Upper lobe of left lung (tissue), 6 donors: Measurements from ENCODE around the gene CBR4. TPM values are rescaled to one million over a fixed set of nuclear protein-coding genes. Genes with fewer than 3 reads are reported as not detected.

Experiments used
- ATAC-seq, 2 donors: fragments of 200-7000 bp; cut with Tn5 transposase; one replicate each; pipeline ENCODE4 v1.9.1; 2022; ENCODE audit warnings: mild to moderate bottlenecking in 2 of 2, moderate library complexity in 2 of 2; ENCODE audit not compliant: low FRiP score in 2 of 2
- DNase-seq, 2 donors: peaks; one replicate each; pipeline ENCODE4 v3.0.0-alpha.2; 2019 to 2020
- H3K27ac ChIP-seq, 4 donors: fragments of 200-600 bp; sonication (generic); one replicate each; pipeline ENCODE4 v1.5.1; 2016 to 2019
- H3K27me3 ChIP-seq, 4 donors: fragments of 200-600 bp; sonication (generic); one replicate each; pipeline ENCODE4 v1.5.1; 2017 to 2019
- H3K36me3 ChIP-seq, 4 donors: fragments of 200-600 bp; sonication (generic); one replicate each; pipeline ENCODE4 v1.5.1; 2016 to 2019
- H3K4me1 ChIP-seq, 4 donors: fragments of 200-600 bp; sonication (generic); one replicate each; pipeline ENCODE4 v1.5.1; 2018 to 2019
- H3K4me3 ChIP-seq, 4 donors: fragments of 200-600 bp; sonication (generic); one replicate each; pipeline ENCODE4 v1.5.1; 2017 to 2019; ENCODE audit warnings: mild to moderate bottlenecking in 2 of 4, moderate library complexity in 1 of 4
- H3K9me3 ChIP-seq, 4 donors: fragments of 200-600 bp; sonication (generic); one replicate each; pipeline ENCODE4 v1.5.1; 2018 to 2019
- EP300 ChIP-seq, 4 donors: sonication (generic); formaldehyde crosslinking; IDR thresholded peaks; one replicate each; pipeline ENCODE4 v1.5.1; 2017; ENCODE audit warnings: antibody characterized with exemption in 4 of 4, control low read depth in 2 of 4
- POLR2A ChIP-seq, 4 donors: fragments of 450-650 bp; IDR thresholded peaks; one replicate each; pipeline ENCODE4 v1.5.1; 2016 to 2017; ENCODE audit warnings: antibody characterized with exemption in 4 of 4, mild to moderate bottlenecking in 2 of 4
- POLR2AphosphoS5 ChIP-seq, 2 donors: sonication (generic); formaldehyde crosslinking; IDR thresholded peaks; one replicate each; pipeline ENCODE4 v1.5.1; 2017; ENCODE audit warnings: antibody characterized with exemption in 2 of 2
- WGBS, 2 donors: methylation state at CpG; one replicate each; pipeline ENCODE4 v1.1.5; 2017 to 2018; 5-methylcytosine and 5-hydroxymethylcytosine counted together
- total RNA-seq, 6 donors: library from RNA; depleted of rRNA in 4 of 6; stranded (reverse); fragments of >200 nt in 4 of 6; gene quantifications; one replicate each; pipeline versions ENCODE4 v1.1.0 to v1.2.1, GENCODE V29; 2016 to 2021
- TF ChIP-seq, protein P1 (sequence below), 6 experiments: fragments of 450-650 bp in 4 of 6; fragments of 200-600 bp in 2 of 6; sonication (generic) in 2 of 6; IDR thresholded peaks; one replicate each; pipeline ENCODE4 v1.5.1; 2016 to 2019; ENCODE audit warnings: antibody characterized with exemption in 6 of 6
- donor health status: DM: no; HTN: no; CAD: no; lungs with moderate emphysema.
- donor health status: DM: no; HTN: yes; CAD: no; lungs with severe emphysema.

CBR4 gene
- total RNA-seq, 6 donors from 2014 or later: 10.0 to 32.0 (median 15.9) TPM

DNA sequence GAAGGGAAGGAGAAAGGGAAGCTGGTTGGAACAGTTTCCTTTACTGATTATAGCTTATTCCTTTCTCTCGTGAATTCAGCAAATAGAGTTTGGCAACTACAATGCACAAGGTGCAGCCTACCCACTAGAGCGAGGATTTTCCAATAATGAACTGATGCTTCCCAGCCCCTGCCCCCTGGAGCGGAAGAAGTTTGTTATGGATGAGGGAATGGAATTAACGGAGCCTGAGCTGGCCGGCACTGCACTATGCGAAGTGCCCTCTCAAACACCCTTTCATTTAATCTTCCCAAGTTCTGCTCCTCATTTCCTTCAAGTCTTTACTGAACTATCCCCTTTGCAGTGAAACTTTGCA lies 42.5 kb upstream of the CBR4 start:
- no peaks in the 10 kb centered on the region for H3K36me3 ChIP-seq
- WGBS, 2 donors: 89% methylated on average over 6 of the region's 6 CpGs
- H3K4me3 ChIP-seq: no peak overlapping the region
- TF ChIP-seq POLR2AphosphoS5 (IDR thresholded peaks at IDR 0.05) (no peak), EP300 (IDR thresholded peaks at IDR 0.05) (no peak), POLR2A (IDR thresholded peaks at IDR 0.05) (no peak)
- TF ChIP-seq, protein P1, sequence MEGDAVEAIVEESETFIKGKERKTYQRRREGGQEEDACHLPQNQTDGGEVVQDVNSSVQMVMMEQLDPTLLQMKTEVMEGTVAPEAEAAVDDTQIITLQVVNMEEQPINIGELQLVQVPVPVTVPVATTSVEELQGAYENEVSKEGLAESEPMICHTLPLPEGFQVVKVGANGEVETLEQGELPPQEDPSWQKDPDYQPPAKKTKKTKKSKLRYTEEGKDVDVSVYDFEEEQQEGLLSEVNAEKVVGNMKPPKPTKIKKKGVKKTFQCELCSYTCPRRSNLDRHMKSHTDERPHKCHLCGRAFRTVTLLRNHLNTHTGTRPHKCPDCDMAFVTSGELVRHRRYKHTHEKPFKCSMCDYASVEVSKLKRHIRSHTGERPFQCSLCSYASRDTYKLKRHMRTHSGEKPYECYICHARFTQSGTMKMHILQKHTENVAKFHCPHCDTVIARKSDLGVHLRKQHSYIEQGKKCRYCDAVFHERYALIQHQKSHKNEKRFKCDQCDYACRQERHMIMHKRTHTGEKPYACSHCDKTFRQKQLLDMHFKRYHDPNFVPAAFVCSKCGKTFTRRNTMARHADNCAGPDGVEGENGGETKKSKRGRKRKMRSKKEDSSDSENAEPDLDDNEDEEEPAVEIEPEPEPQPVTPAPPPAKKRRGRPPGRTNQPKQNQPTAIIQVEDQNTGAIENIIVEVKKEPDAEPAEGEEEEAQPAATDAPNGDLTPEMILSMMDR (IDR thresholded peaks at IDR 0.05): no peak
- no peaks in the 10 kb centered on the region for H3K27me3 ChIP-seq
- no peak for ATAC-seq
- peak overlapping the region in 1 of 4 donors; percentile 22 for H3K27ac ChIP-seq
- H3K4me1 ChIP-seq: peaks cover 0 to 16% (median 8%) of the 10 kb centered on the region in 4 donors
- H3K9me3 ChIP-seq: no peaks in the 10 kb centered on the region
- DNase-seq: no peak

DNA sequence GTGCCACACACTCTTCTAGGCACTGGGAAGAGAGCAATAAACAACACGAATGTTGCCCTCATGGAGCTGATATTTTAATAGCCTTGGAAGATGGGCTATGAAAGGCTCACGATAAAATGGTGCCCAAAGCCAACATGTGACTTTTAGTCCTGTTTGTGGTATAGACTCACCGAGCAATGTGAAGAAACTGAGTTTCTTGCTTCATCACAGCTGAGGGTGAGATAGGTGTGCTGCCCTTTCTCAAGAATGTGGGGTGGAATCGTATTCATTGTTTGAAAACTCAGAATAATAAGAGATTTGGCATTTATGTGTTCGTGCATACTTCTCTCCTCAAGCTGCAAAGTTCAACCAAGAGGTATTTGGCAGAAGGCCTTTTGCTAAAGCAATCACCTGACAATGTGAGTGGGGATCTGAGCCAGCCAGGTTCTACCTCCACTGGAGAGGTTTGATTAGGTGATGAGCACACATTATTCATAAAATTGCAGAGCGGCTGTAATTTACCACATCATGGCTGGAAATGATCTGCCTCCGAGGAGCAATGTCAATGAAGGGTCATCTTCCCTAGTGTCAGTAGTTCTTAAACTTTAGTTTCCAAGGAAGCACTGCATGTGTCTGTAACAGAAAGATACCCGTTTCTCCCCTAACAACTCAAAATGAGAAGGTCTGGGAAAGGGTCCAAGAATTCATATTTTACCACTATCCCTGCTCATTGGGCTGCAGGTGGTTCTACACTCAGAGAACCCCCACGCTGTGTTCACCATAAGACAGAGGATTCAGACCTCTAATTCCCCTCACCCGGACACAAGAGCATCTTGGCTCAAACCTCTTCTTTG lies 41.9 kb upstream of the CBR4 start:
- Histone ChIP-seq H3K27ac (peak overlapping the region in 2 of 4 donors; percentile 22 to 64), H3K27me3 (no peaks in the 10 kb centered on the region), H3K4me1 (peaks cover 0 to 16% (median 8%) of the 10 kb centered on the region in 4 donors), H3K36me3 (no peaks in the 10 kb centered on the region), H3K4me3 (no peak overlapping the region), H3K9me3 (no peaks in the 10 kb centered on the region)
- no peak for DNase-seq
- 79 to 83% methylated on average over 10 of the region's 10 CpGs for WGBS, 2 donors
- no peak for ATAC-seq
- TF ChIP-seq, protein P1 (IDR thresholded peaks at IDR 0.05): no peak
- no peak for TF ChIP-seq POLR2AphosphoS5 (IDR thresholded peaks at IDR 0.05)
- no peak for TF ChIP-seq POLR2A (IDR thresholded peaks at IDR 0.05)
- TF ChIP-seq EP300 (IDR thresholded peaks at IDR 0.05): no peak

DNA sequence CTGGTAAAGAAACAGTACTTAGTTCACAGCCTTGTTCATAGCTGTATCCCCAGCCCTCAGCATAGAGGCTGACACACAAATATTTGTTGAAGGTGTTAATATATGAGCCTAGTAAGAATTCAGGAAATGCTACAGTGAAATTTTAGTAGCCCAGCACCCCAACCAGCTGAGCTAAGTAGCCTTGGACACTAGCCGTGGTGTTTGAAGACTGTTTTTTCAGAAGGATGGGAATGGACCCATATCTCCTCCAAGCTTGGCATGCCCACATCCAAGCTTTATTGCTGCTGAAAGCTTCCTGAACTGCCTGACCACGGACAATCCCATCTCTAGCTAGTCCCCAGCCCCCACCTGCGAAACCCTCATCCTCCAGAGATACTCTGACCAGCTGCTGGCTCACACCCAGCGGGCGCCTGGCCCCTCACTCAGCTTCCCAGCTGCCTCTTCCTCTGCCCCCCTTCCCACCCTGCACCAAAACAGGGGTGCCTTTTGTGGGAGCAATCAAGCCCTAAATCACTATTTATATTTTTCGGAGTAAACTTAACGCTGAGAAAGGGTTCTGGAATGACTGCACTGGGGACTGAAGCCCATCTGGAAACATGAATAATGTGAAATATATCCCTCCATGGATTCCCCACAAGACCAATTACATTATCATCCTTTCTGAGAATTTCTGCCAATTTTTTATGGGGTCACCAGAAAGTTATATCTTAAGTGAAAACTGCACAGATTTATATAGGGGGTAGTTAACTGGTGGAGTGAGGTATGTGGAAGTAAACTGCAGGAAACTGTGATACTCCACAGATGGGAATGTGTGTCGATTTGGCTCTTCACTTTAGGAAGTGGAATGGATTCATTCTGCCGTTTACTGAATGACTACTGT lies 41.1 kb upstream of the CBR4 start:
- Histone ChIP-seq H3K27ac (peak overlapping the region; percentile 60 to 81 (median 71)), H3K36me3 (no peaks in the 10 kb centered on the region), H3K4me3 (no peak overlapping the region), H3K27me3 (no peaks in the 10 kb centered on the region), H3K9me3 (no peaks in the 10 kb centered on the region), H3K4me1 (peaks cover 0 to 16% (median 8%) of the 10 kb centered on the region in 4 donors)
- 84 to 90% methylated on average over 9 of the region's 9 CpGs for WGBS, 2 donors
- DNase-seq: peak in 1 of 2 donors; percentile 21
- ATAC-seq: no peak
- TF ChIP-seq EP300 (IDR thresholded peaks at IDR 0.05) (no peak), POLR2AphosphoS5 (IDR thresholded peaks at IDR 0.05) (no peak), POLR2A (IDR thresholded peaks at IDR 0.05) (no peak)
- TF ChIP-seq, protein P1 (IDR thresholded peaks at IDR 0.05): no peak

DNA sequence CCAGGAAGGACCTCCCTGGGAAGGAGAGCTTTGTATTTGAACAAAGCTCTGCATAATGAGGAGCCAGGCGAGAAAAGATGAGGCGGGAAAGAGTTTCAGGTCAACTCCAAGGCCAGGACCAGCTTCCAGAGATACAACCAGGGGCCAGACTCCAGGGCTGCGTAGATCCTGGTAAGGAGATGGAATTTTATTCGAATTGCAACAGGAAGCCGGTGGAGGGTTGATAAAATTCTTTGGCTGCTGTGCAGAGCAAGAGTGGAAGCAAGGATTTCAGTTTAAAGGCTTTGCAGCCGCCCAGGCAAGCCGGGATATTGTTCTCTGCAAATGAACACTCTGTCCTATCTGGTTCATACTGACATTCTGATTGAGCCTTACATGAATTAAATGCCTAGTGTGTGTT lies 40.2 kb upstream of the CBR4 start:
- H3K36me3 ChIP-seq: no peaks in the 10 kb centered on the region
- peaks cover 0 to 16% (median 8%) of the 10 kb centered on the region in 4 donors for H3K4me1 ChIP-seq
- no peak overlapping the region for H3K4me3 ChIP-seq
- no peaks in the 10 kb centered on the region for H3K27me3 ChIP-seq
- no peaks in the 10 kb centered on the region for H3K9me3 ChIP-seq
- H3K27ac ChIP-seq: peak overlapping the region in 3 of 4 donors; percentile 60 to 81 (median 64)
- DNase-seq (no peak), ATAC-seq (no peak)
- TF ChIP-seq POLR2AphosphoS5 (IDR thresholded peaks at IDR 0.05) (peak in 1 of 2 donors; percentile 31), POLR2A (IDR thresholded peaks at IDR 0.05) (no peak), EP300 (IDR thresholded peaks at IDR 0.05) (peak in 1 of 4 donors; percentile 4)
- TF ChIP-seq, protein P1 (IDR thresholded peaks at IDR 0.05): no peak
- 47 to 51% methylated on average over 7 of the region's 7 CpGs for WGBS, 2 donors
